WTC11 (cell line): ENCODE data around the gene FBXO33. TPM values are rescaled to one million over a fixed set of nuclear protein-coding genes. Genes with fewer than 3 reads are reported as not detected.

Experiments
- ATAC-seq: fragments of 200-7000 bp; cut with Tn5 transposase; 2 replicates; pipeline ENCODE4 v1.10.0; 2021; ENCODE audit warnings: mild to moderate bottlenecking, moderate library complexity
- CTCF ChIA-PET: fragments of 300-600 bp; sonication (Branson Sonifier 250); formaldehyde crosslinking; loops from one replicate; lab custom pipeline; 2021; ENCODE audit warnings: antibody characterized with exemption; lab: Charles Lee
- POLR2A ChIA-PET: fragments of 350-600 bp; sonication (Branson Sonifier 250); formaldehyde crosslinking; loops from one replicate; lab custom pipeline; 2021; ENCODE audit warnings: antibody characterized with exemption; lab: Charles Lee
- DNase-seq: peaks from one replicate; pipeline ENCODE4 v3.0.0; 2021; ENCODE audit warnings: low spot score
- H3K27ac Mint-ChIP-seq: 2 replicates; pipeline ENCODE4 v1.8.0; 2021; ENCODE audit warnings: mixed read lengths
- H3K27me3 Mint-ChIP-seq: 2 replicates; pipeline ENCODE4 v1.8.0; 2021; ENCODE audit warnings: low read depth, mild to moderate bottlenecking, moderate library complexity, mixed read lengths
- H3K36me3 Mint-ChIP-seq: 2 replicates; pipeline ENCODE4 v1.8.0; 2021; ENCODE audit warnings: mixed read lengths
- H3K4me1 Mint-ChIP-seq: 2 replicates; pipeline ENCODE4 v1.8.0; 2022; ENCODE audit warnings: mixed read lengths
- H3K4me3 Mint-ChIP-seq: 2 replicates; pipeline ENCODE4 v1.8.0; 2021; ENCODE audit warnings: mild to moderate bottlenecking, moderate library complexity, mixed read lengths
- H3K9me3 Mint-ChIP-seq: 2 replicates; pipeline ENCODE4 v1.8.0; 2021; ENCODE audit warnings: mixed read lengths
- ARID4B ChIP-seq: sonication (generic); formaldehyde crosslinking; IDR thresholded peaks from 2 replicates; pipeline ENCODE4 v1.8.0; 2023; ENCODE audit warnings: missing genetic modification reagents, mild to moderate bottlenecking, borderline replicate concordance
- CREB1 ChIP-seq: sonication (generic); formaldehyde crosslinking; IDR thresholded peaks from 2 replicates; pipeline ENCODE4 v1.8.0; 2023; ENCODE audit warnings: mild to moderate bottlenecking, missing genetic modification reagents
- CTCF ChIP-seq: fragments of 200-600 bp; IDR thresholded peaks from 2 replicates; pipeline ENCODE4 v1.8.0; 2022; ENCODE audit warnings: antibody characterized with exemption
- ELF4 ChIP-seq: sonication (generic); formaldehyde crosslinking; IDR thresholded peaks from 2 replicates; pipeline ENCODE4 v1.8.1; 2022; ENCODE audit warnings: low read depth, mild to moderate bottlenecking, moderate library complexity, missing genetic modification reagents
- EMX1 ChIP-seq: fragments of 250-450 bp; sonication (Bioruptor Pico); IDR thresholded peaks from 2 replicates; pipeline ENCODE4 v1.8.0; 2021; ENCODE audit warnings: mild to moderate bottlenecking
- ERG ChIP-seq: fragments of 250-450 bp; sonication (Bioruptor Pico); IDR thresholded peaks from 2 replicates; pipeline ENCODE4 v1.8.0; 2021; ENCODE audit warnings: mild to moderate bottlenecking
- ETV6 ChIP-seq: sonication (generic); formaldehyde crosslinking; IDR thresholded peaks from 2 replicates; pipeline ENCODE4 v1.8.1; 2022; ENCODE audit warnings: mild to moderate bottlenecking, missing genetic modification reagents
- GABPB1 ChIP-seq: sonication (generic); formaldehyde crosslinking; IDR thresholded peaks from 2 replicates; pipeline ENCODE4 v1.8.1; 2023; ENCODE audit warnings: mild to moderate bottlenecking, missing genetic modification reagents
- JAZF1 ChIP-seq: fragments of 250-450 bp; sonication (Bioruptor Pico); IDR thresholded peaks from 2 replicates; pipeline ENCODE4 v1.9.0; 2021; ENCODE audit warnings: moderate library complexity, mild to moderate bottlenecking, inconsistent platforms
- JUN ChIP-seq: sonication (generic); formaldehyde crosslinking; IDR thresholded peaks from 2 replicates; pipeline ENCODE4 v1.8.0; 2023; ENCODE audit warnings: mild to moderate bottlenecking, missing genetic modification reagents
- KAT7 ChIP-seq: sonication (generic); formaldehyde crosslinking; IDR thresholded peaks from 2 replicates; pipeline ENCODE4 v1.8.1; 2023; ENCODE audit warnings: missing genetic modification reagents, mild to moderate bottlenecking, borderline replicate concordance
- NFYB ChIP-seq: sonication (generic); formaldehyde crosslinking; conservative IDR thresholded peaks from 2 replicates; pipeline ENCODE4 v1.8.0; 2022; ENCODE audit warnings: low read depth, missing genetic modification reagents
- NR1H2 ChIP-seq: sonication (generic); formaldehyde crosslinking; IDR thresholded peaks from 2 replicates; pipeline ENCODE4 v1.9.0; 2021; ENCODE audit warnings: mild to moderate bottlenecking, moderate library complexity, missing genetic modification reagents
- SMAD4 ChIP-seq: sonication (generic); formaldehyde crosslinking; IDR thresholded peaks from 2 replicates; pipeline ENCODE4 v1.8.0; 2022; ENCODE audit warnings: mild to moderate bottlenecking, missing genetic modification reagents
- TP53 ChIP-seq: sonication (generic); formaldehyde crosslinking; IDR thresholded peaks from 2 replicates; pipeline ENCODE4 v1.8.1; 2023; ENCODE audit warnings: mild to moderate bottlenecking, missing genetic modification reagents
- ZBTB21 ChIP-seq: sonication (generic); formaldehyde crosslinking; IDR thresholded peaks from 2 replicates; pipeline ENCODE4 v1.8.1; 2023; ENCODE audit warnings: mild to moderate bottlenecking, missing genetic modification reagents, borderline replicate concordance
- ZNF263 ChIP-seq: sonication (generic); formaldehyde crosslinking; IDR thresholded peaks from 2 replicates; pipeline ENCODE4 v1.8.1; 2022; ENCODE audit warnings: low read depth, mild to moderate bottlenecking, moderate library complexity, missing genetic modification reagents
- ZNF396 ChIP-seq: fragments of 250-450 bp; sonication (Bioruptor Pico); IDR thresholded peaks from 2 replicates; pipeline ENCODE4 v1.8.0; 2021; ENCODE audit warnings: mild to moderate bottlenecking, moderate library complexity, borderline replicate concordance
- total RNA-seq: library from RNA; stranded (reverse); gene quantifications from 3 replicates; pipeline ENCODE4 v1.2.3, GENCODE V29; 2021
- TF ChIP-seq, protein P1 (sequence below): sonication (generic); formaldehyde crosslinking; IDR thresholded peaks from 2 replicates; pipeline ENCODE4 v1.8.1; 2022; ENCODE audit warnings: missing genetic modification reagents, borderline replicate concordance
- TF ChIP-seq, protein P2 (sequence below): sonication (generic); formaldehyde crosslinking; IDR thresholded peaks from 2 replicates; pipeline ENCODE4 v1.8.0; 2022; ENCODE audit warnings: mild to moderate bottlenecking, missing genetic modification reagents
- TF ChIP-seq, protein P3 (sequence below): sonication (generic); formaldehyde crosslinking; IDR thresholded peaks from 2 replicates; pipeline ENCODE4 v1.8.0; 2022; ENCODE audit warnings: mild to moderate bottlenecking, missing genetic modification reagents

The FBXO33 gene
- total RNA-seq, 1 experiment from 2014 or later, result 7.8 TPM

- TF ChIP-seq, protein P1, sequence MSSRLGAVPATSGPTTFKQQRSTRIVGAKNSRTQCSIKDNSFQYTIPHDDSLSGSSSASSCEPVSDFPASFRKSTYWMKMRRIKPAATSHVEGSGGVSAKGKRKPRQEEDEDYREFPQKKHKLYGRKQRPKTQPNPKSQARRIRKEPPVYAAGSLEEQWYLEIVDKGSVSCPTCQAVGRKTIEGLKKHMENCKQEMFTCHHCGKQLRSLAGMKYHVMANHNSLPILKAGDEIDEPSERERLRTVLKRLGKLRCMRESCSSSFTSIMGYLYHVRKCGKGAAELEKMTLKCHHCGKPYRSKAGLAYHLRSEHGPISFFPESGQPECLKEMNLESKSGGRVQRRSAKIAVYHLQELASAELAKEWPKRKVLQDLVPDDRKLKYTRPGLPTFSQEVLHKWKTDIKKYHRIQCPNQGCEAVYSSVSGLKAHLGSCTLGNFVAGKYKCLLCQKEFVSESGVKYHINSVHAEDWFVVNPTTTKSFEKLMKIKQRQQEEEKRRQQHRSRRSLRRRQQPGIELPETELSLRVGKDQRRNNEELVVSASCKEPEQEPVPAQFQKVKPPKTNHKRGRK (CRISPR knock-in tag), result no peak
- TF ChIP-seq, protein P2, sequence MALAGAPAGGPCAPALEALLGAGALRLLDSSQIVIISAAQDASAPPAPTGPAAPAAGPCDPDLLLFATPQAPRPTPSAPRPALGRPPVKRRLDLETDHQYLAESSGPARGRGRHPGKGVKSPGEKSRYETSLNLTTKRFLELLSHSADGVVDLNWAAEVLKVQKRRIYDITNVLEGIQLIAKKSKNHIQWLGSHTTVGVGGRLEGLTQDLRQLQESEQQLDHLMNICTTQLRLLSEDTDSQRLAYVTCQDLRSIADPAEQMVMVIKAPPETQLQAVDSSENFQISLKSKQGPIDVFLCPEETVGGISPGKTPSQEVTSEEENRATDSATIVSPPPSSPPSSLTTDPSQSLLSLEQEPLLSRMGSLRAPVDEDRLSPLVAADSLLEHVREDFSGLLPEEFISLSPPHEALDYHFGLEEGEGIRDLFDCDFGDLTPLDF (CRISPR knock-in tag), result no peak
- TF ChIP-seq ELF4 (CRISPR knock-in tag) (no peak), GABPB1 (CRISPR knock-in tag) (no peak), NFYB (CRISPR knock-in tag) (no peak), SMAD4 (CRISPR knock-in tag) (no peak), TP53 (CRISPR knock-in tag) (no peak)
These were observed 27.7 kb upstream of the FBXO33 start (continued) for GRCh38 chr14:39459795-39460478.

GRCh38 chr14:39456702-39457250 is 24.5 kb upstream of the FBXO33 start:
- CTCF ChIA-PET, result interaction anchor here (1.0 kb wide), 1 partner anchor 12 kb away, joined by 3 read pairs; no protein-coding TSS in a partner anchor
- ATAC-seq (no peak), DNase-seq (no peak)
- H3K4me1 Mint-ChIP-seq, result no peaks in the 10 kb centered on the region
- TF ChIP-seq ZNF263 (CRISPR knock-in tag), result no peak
- no peak overlapping the region for H3K4me3 Mint-ChIP-seq
- POLR2A ChIA-PET, result no interaction called here
- no peak overlapping the region for H3K27ac Mint-ChIP-seq
- no peaks in the 10 kb centered on the region for H3K9me3 Mint-ChIP-seq
- no peaks in the 10 kb centered on the region for H3K36me3 Mint-ChIP-seq
- H3K27me3 Mint-ChIP-seq, result no peaks in the 10 kb centered on the region; the same call in 1 of the 2 replicates

DNA sequence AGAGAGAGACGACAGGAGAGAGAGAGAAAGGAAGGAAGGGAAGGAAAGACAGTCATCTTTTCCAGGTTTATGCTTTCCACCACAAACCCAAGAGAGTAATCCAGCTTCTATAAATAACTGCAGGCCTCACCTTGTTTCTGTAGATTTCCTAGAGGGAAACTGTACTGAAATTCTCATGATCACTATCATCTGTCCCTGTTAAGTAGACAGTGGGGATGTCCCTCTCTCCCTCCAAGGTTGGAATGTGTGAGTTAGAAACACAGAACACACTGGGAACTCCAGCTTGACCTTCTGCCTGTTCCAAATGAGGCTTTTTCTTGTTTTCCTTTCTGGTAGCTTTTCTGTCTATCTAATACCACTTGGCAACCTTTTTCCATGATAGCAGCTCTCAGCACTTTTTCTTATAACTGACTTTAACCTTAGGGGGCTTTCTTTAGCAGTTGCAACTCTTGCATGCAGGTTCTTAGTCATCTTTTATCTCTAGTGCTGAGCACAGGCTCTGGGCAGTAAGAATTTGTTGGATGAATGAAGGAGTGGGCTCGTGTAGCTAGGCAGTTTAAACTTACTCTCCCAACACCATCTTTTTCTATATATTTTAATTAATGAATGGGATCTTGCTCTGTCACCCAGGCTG is 22.8 kb upstream of the FBXO33 start:
- Mint-ChIP-seq H3K27ac (no peak overlapping the region), H3K27me3 (no peaks in the 10 kb centered on the region; the same call in 1 of the 2 replicates), H3K9me3 (no peaks in the 10 kb centered on the region), H3K4me1 (no peaks in the 10 kb centered on the region), H3K36me3 (no peaks in the 10 kb centered on the region), H3K4me3 (no peak overlapping the region)
- POLR2A ChIA-PET, result interaction anchor here (1.2 kb wide), 1 partner anchor 23 kb away, joined by 4 read pairs; the partner anchor contains the start of gene FBXO33
- CTCF ChIA-PET, result no interaction called here
- ATAC-seq (no peak), DNase-seq (no peak)
- no peak for TF ChIP-seq SMAD4 (CRISPR knock-in tag)
- TF ChIP-seq EMX1 (CRISPR knock-in tag), result no peak
- no peak for TF ChIP-seq JUN (CRISPR knock-in tag)
- no peak for TF ChIP-seq CTCF
- no peak for TF ChIP-seq ETV6 (CRISPR knock-in tag)
- no peak for TF ChIP-seq ARID4B (CRISPR knock-in tag)
- TF ChIP-seq CREB1, result no peak
- no peak for TF ChIP-seq ZBTB21 (CRISPR knock-in tag)
- TF ChIP-seq NR1H2 (CRISPR knock-in tag), result no peak
- no peak for TF ChIP-seq ERG (CRISPR knock-in tag)
- TF ChIP-seq ZNF396 (CRISPR knock-in tag), result no peak
- TF ChIP-seq KAT7, result no peak
- TF ChIP-seq, protein P3, sequence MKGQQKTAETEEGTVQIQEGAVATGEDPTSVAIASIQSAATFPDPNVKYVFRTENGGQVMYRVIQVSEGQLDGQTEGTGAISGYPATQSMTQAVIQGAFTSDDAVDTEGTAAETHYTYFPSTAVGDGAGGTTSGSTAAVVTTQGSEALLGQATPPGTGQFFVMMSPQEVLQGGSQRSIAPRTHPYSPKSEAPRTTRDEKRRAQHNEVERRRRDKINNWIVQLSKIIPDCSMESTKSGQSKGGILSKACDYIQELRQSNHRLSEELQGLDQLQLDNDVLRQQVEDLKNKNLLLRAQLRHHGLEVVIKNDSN (CRISPR knock-in tag), result no peak
- no peak for TF ChIP-seq JAZF1 (CRISPR knock-in tag)
